Measurements from ENCODE around the gene ASCC1. TPM values are rescaled to one million over a fixed set of nuclear protein-coding genes. Genes with fewer than 3 reads are reported as not detected.

The ASCC1 gene
- total and polyA plus RNA-seq, 2 donors (not counting 1 experiment from before 2014, with no cell fraction given), result 17.9 to 28.1 TPM

- no peak for ATAC-seq (ENCODE audit: low read depth)
- no peak overlapping the region for H2AFZ ChIP-seq (ENCODE audit: insufficient read depth, low read depth, low read length, poor library complexity, severe bottlenecking)
Measured at GRCh38 chr10:72067463-72068125, 148.5 kb downstream of the ASCC1 start.

More at GRCh38 chr10:72067463-72068125, 148.5 kb downstream of the ASCC1 start:
- no peak for TF ChIP-seq EZH2 (IDR thresholded peaks at IDR 0.05; ENCODE audit: borderline replicate concordance, insufficient read depth, low read depth, low read length, poor library complexity, severe bottlenecking)
- no peak for TF ChIP-seq CTCF (IDR thresholded peaks at IDR 0.05)
- no peak for DNase-seq
- H3K4me2 ChIP-seq (replicated peaks; ENCODE audit: low read depth, low read length, poor library complexity, severe bottlenecking), result no peak overlapping the region
- no peaks in the 10 kb centered on the region for H3K27me3 ChIP-seq (replicated peaks in 1 of 4; ENCODE audit: control extremely low read depth in 1 of 4, control insufficient read depth in 3 of 4, insufficient read depth in 4 of 4, low read length in 3 of 4)
- no peak overlapping the region for H3K4me3 ChIP-seq (ENCODE audit: control extremely low read depth in 1 of 5, extremely low read depth in 1 of 5, insufficient read depth in 1 of 5, low read depth in 2 of 5, low read length in 4 of 5)
- CTCF ChIA-PET, result interaction anchor here (1.2 to 2.5 kb wide), 2 partner anchors 19 to 270 kb away, joined by 3 to 7 read pairs; no protein-coding TSS in a partner anchor
- Mint-ChIP-seq H3K27ac (no peak overlapping the region), H3K4me3 (no peak overlapping the region), H3K4me1 (no peaks in the 10 kb centered on the region), H3K27me3 (no peaks in the 10 kb centered on the region), H3K9me3 (ENCODE audit: insufficient read depth) (no peaks in the 10 kb centered on the region)
- peaks cover 0 to 79% of the 10 kb centered on the region in 2 experiments for H3K36me3 ChIP-seq (replicated peaks in 1 of 2; ENCODE audit: control extremely low read depth in 1 of 2, control insufficient read depth in 1 of 2, extremely low read depth in 1 of 2, insufficient read depth in 2 of 2, low read length in 1 of 2)
- POLR2A ChIA-PET, result no interaction called here
- no peak overlapping the region for H3K27ac ChIP-seq (ENCODE audit: low read length in 2 of 2)
- H3K79me2 ChIP-seq (ENCODE audit: control insufficient read depth, insufficient read depth, low read length), result no peaks in the 10 kb centered on the region
- peaks cover 0 to 6% (median 0%) of the 10 kb centered on the region in 3 donors for H3K9me3 ChIP-seq (ENCODE audit: control extremely low read depth in 1 of 3, control insufficient read depth in 2 of 3, insufficient read depth in 1 of 3, low read length in 2 of 3)
- 91% methylated on average over 13 of the region's 13 CpGs for whole genome bisulfite sequencing (ENCODE audit: insufficient coverage)
- intact Hi-C loops (cut with micrococcal nuclease), result no loop called here
- H3K4me1 ChIP-seq (ENCODE audit: control insufficient read depth in 2 of 2, insufficient read depth in 2 of 2, low read length in 2 of 2), result no peaks in the 10 kb centered on the region
- H4K20me1 ChIP-seq (ENCODE audit: control insufficient read depth, insufficient read depth, low read length, poor library complexity, severe bottlenecking), result peaks cover 19% of the 10 kb centered on the region
- H3K9ac ChIP-seq (ENCODE audit: low read length), result no peak overlapping the region
